Neural cell (in vitro differentiated cells): Measurements from ENCODE around the gene OSBPL9.

Experiments used
- CTCF ChIP-seq: fragments of 450-650 bp; IDR thresholded peaks from 2 replicates; pipeline ENCODE4 v1.5.1; 2014; ENCODE audit warnings: antibody characterized with exemption, mild to moderate bottlenecking, moderate library complexity; ENCODE audit not compliant: poor library complexity, severe bottlenecking
- EP300 ChIP-seq: fragments of 450-650 bp; conservative IDR thresholded peaks from 2 replicates; pipeline ENCODE4 v1.6.1; 2014; ENCODE audit warnings: antibody characterized with exemption, mild to moderate bottlenecking, moderate library complexity; ENCODE audit not compliant: poor library complexity, severe bottlenecking
- EZH2 ChIP-seq: fragments of 200-600, 300-800 bp; shearing (Covaris generic), sonication (generic); IDR thresholded peaks from 2 replicates; pipeline ENCODE4 v1.6.1; 2014; ENCODE audit warnings: antibody characterized with exemption, low read length, borderline replicate concordance, mild to moderate bottlenecking; ENCODE audit not compliant: insufficient read depth, poor library complexity, severe bottlenecking
- POLR2AphosphoS5 ChIP-seq: IDR thresholded peaks from 2 replicates; pipeline ENCODE4 v1.6.1; 2012
- SMC3 ChIP-seq: fragments of 450-650 bp; conservative IDR thresholded peaks from 2 replicates; pipeline ENCODE4 v1.6.1; 2014; ENCODE audit warnings: antibody characterized with exemption, mild to moderate bottlenecking, moderate library complexity; ENCODE audit not compliant: poor library complexity
- TAF1 ChIP-seq: IDR thresholded peaks from 2 replicates; pipeline ENCODE4 v1.6.1; 2012; ENCODE audit warnings: low read depth

GRCh38 chr1:51690285-51690961 is 73.5 kb downstream of the OSBPL9 start:
- TF ChIP-seq CTCF (no peak), EZH2 (no peak), TAF1 (no peak), EP300 (no peak), SMC3 (no peak), POLR2AphosphoS5 (no peak)
